MM.1S (cell line): Measurements from ENCODE around the gene DAD1.

ENCODE experiments used
- DNase-seq: peaks from one replicate; pipeline ENCODE4 v3.0.0-alpha.2; 2015
- H2AFZ ChIP-seq: fragments of 300-600 bp; sonication (generic); 2 replicates; pipeline ENCODE4 v1.6.0; 2016; ENCODE audit warnings: antibody characterized with exemption, low read length
- H3F3A ChIP-seq: fragments of 300-600 bp; sonication (generic); 2 replicates; pipeline ENCODE4 v1.6.1; 2016; ENCODE audit warnings: mild to moderate bottlenecking, antibody characterized with exemption, low read length, moderate library complexity, mixed read lengths; ENCODE audit not compliant: insufficient read depth
- H3K27ac ChIP-seq: fragments of 300-600 bp; sonication (generic); 2 replicates; pipeline ENCODE4 v1.5.1; 2016; ENCODE audit warnings: mild to moderate bottlenecking, low read length
- H3K27me3 ChIP-seq: fragments of 300-600 bp; sonication (generic); replicated peaks from 2 replicates; pipeline ENCODE4 v1.6.0; 2016; ENCODE audit warnings: low read length; ENCODE audit not compliant: insufficient read depth
- H3K36me3 ChIP-seq: fragments of 300-600 bp; sonication (generic); replicated peaks from 2 replicates; pipeline ENCODE4 v1.6.1; 2016; ENCODE audit warnings: mild to moderate bottlenecking, low read length, mixed read lengths; ENCODE audit not compliant: insufficient read depth
- H3K4me1 ChIP-seq: fragments of 300-600 bp; sonication (generic); 2 replicates; pipeline ENCODE4 v1.6.1; 2016; ENCODE audit warnings: low read length, mixed read lengths
- H3K4me2 ChIP-seq: fragments of 300-600 bp; sonication (generic); 2 replicates; pipeline ENCODE4 v1.6.0; 2016; ENCODE audit warnings: low read depth, low read length
- H3K4me3 ChIP-seq: fragments of 300-600 bp; sonication (generic); 2 replicates; pipeline ENCODE4 v1.5.1; 2016; ENCODE audit warnings: low read length, mixed read lengths
- H3K79me2 ChIP-seq: fragments of 300-600 bp; sonication (generic); 2 replicates; pipeline ENCODE4 v1.6.1; 2016; ENCODE audit warnings: mixed run types, low read length, mixed read lengths
- H3K9ac ChIP-seq: fragments of 300-600 bp; sonication (generic); 2 replicates; pipeline ENCODE4 v1.6.1; 2016; ENCODE audit warnings: low read length, mixed read lengths
- H3K9me2 ChIP-seq: fragments of 300-600 bp; sonication (generic); replicated peaks from 2 replicates; pipeline ENCODE4 v1.6.1; 2016; ENCODE audit warnings: mild to moderate bottlenecking, low read length, mixed read lengths; ENCODE audit not compliant: insufficient read depth
- H3K9me3 ChIP-seq: fragments of 300-600 bp; sonication (generic); replicated peaks from 2 replicates; pipeline ENCODE4 v1.6.1; 2016; ENCODE audit warnings: mild to moderate bottlenecking, low read length, mixed read lengths; ENCODE audit not compliant: insufficient read depth
- H4K20me1 ChIP-seq: fragments of 300-600 bp; sonication (generic); 2 replicates; pipeline ENCODE4 v1.6.1; 2016; ENCODE audit warnings: mild to moderate bottlenecking, low read length, moderate library complexity, mixed read lengths; ENCODE audit not compliant: insufficient read depth
- CTCF ChIP-seq: fragments of 300-600 bp; sonication (generic); IDR thresholded peaks from 2 replicates; pipeline ENCODE4 v1.5.1; 2016; ENCODE audit warnings: antibody characterized with exemption, low read length, mixed read lengths
- EZH2 ChIP-seq: fragments of 300-600 bp; sonication (generic); optimal IDR thresholded peaks from 2 replicates; pipeline ENCODE3; 2017; ENCODE audit warnings: low read depth, mild to moderate bottlenecking, antibody characterized with exemption, low read length, mixed read lengths
- EZH2phosphoT487 ChIP-seq: fragments of 300-600 bp; sonication (generic); IDR thresholded peaks from 2 replicates; pipeline ENCODE4 v1.6.1; 2018; ENCODE audit warnings: antibody characterized with exemption, low read length

The DAD1 gene

GRCh38 chr14:22558221-22558913, 30.7 kb downstream of the DAD1 start:
- Histone ChIP-seq H3K27ac (peak overlapping the region; percentile 99; the same call in 1 of the 2 replicates), H3K4me2 (no peak overlapping the region; the same call in 1 of the 2 replicates), H2AFZ (no peak overlapping the region), H3K4me1 (peaks cover 37% of the 10 kb centered on the region), H3K36me3 (no peaks in the 10 kb centered on the region), H4K20me1 (no peaks in the 10 kb centered on the region), H3K4me3 (no peak overlapping the region), H3K9ac (no peak overlapping the region), H3K79me2 (0 out of 2 replicates have a peak, but pooled peaks cover 4% of the 10 kb centered on the region), H3K9me2 (no peaks in the 10 kb centered on the region), H3K9me3 (no peaks in the 10 kb centered on the region), H3F3A (peaks cover 11% of the 10 kb centered on the region), H3K27me3 (no peaks in the 10 kb centered on the region)
- no peak for TF ChIP-seq CTCF
- no peak for TF ChIP-seq EZH2
- no peak for TF ChIP-seq EZH2phosphoT487
- no peak for DNase-seq

- Histone ChIP-seq H3K36me3 (no peaks in the 10 kb centered on the region), H3K4me2 (peak overlapping the region; percentile 74), H3K9me2 (no peaks in the 10 kb centered on the region), H3K4me1 (peaks cover 31% of the 10 kb centered on the region), H3F3A (peaks cover 11% of the 10 kb centered on the region), H3K9me3 (no peaks in the 10 kb centered on the region), H3K27me3 (no peaks in the 10 kb centered on the region), H2AFZ (0 out of 2 replicates have a peak overlapping the region, but pooled peaks have one; percentile 36), H3K9ac (peak overlapping the region; percentile 95), H4K20me1 (no peaks in the 10 kb centered on the region), H3K4me3 (0 out of 2 replicates have a peak overlapping the region, but pooled peaks have one; percentile 53), H3K79me2 (0 out of 2 replicates have a peak, but pooled peaks cover 3% of the 10 kb centered on the region), H3K27ac (peak overlapping the region; percentile 99; the same call in 1 of the 2 replicates)
- no peak for DNase-seq
- TF ChIP-seq EZH2phosphoT487 = no peak
- TF ChIP-seq EZH2 = no peak
- no peak for TF ChIP-seq CTCF
Measured at GRCh38 chr14:22557846-22558220, 31.2 kb downstream of the DAD1 start.

DNA sequence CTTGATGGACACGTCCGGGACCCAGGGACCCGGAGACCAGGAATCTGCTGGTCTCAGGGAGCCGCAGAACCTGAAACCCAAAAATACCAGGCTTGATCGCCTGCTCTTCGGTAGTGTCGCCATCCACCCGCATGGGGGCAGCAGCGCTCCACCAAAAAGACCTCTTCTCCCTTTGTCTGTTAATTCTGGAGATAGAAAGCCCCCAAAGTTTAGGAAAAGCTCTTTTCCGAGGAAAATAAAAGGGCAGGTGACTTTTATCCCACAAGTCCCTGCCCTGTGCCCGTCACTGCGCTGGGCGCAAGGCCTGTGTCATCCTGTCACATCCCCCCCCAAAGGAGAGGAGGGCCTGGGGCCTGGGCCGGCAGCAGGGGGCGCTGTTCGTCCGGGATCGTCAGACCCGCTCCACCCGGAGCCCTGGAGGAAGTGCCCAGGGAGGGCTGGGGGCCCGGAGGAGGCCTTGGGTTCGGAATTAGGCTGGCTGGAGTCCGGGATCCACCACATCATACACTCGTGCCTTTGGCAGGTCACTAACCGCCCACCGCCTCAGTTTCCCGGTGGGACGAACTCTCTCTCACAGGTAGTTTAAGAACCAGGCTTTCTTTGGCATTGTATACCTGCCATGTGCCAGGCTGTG, 31.9 kb downstream of the DAD1 start:
- peak; percentile 78 for DNase-seq
- peak overlapping the region; percentile 99 for H3K27ac ChIP-seq
- peaks cover 28% of the 10 kb centered on the region for H3K4me1 ChIP-seq
- H3K9me3 ChIP-seq = no peaks in the 10 kb centered on the region
- no peaks in the 10 kb centered on the region for H3K36me3 ChIP-seq
- H3K4me2 ChIP-seq = peak overlapping the region; percentile 74
- peak overlapping the region; percentile 95 for H3K9ac ChIP-seq
- H4K20me1 ChIP-seq = no peaks in the 10 kb centered on the region
- peaks cover 11% of the 10 kb centered on the region for H3F3A ChIP-seq
- H3K9me2 ChIP-seq = no peaks in the 10 kb centered on the region
- TF ChIP-seq CTCF (peak; percentile 78), EZH2 (no peak), EZH2phosphoT487 (no peak)
- H3K79me2 ChIP-seq = no peaks in the 10 kb centered on the region
- H3K4me3 ChIP-seq = peak overlapping the region; percentile 53
- peak overlapping the region; percentile 36 for H2AFZ ChIP-seq
- H3K27me3 ChIP-seq = no peaks in the 10 kb centered on the region
